Adipocyte (in vitro differentiated cells): Measurements from ENCODE around the gene SLC26A8.
A peak's percentile ranks its signal among the peaks of the same experiment; 100 is the strongest.

Source experiments
- DNase-seq: peaks from one replicate; pipeline ENCODE4 v3.0.0-alpha.2; 2015; ENCODE audit warnings: low read depth
- H3K27me3 ChIP-seq: replicated peaks from 2 replicates; pipeline ENCODE4 v1.7.0; 2013; ENCODE audit warnings: mild to moderate bottlenecking, low read length, moderate library complexity; ENCODE audit not compliant: control insufficient read depth, insufficient read depth
- H3K36me3 ChIP-seq: 2 replicates; pipeline ENCODE4 v1.7.0; 2013; ENCODE audit warnings: low read length, mild to moderate bottlenecking, moderate library complexity; ENCODE audit not compliant: control insufficient read depth, insufficient read depth, severe bottlenecking
- H3K4me1 ChIP-seq: 2 replicates; pipeline ENCODE4 v1.7.0; 2013; ENCODE audit warnings: mild to moderate bottlenecking, low read length, moderate library complexity; ENCODE audit not compliant: control insufficient read depth, insufficient read depth
- H3K4me3 ChIP-seq: 2 replicates; pipeline ENCODE4 v1.7.0; 2013; ENCODE audit warnings: mild to moderate bottlenecking, low read length, moderate library complexity
- H3K9ac ChIP-seq: 2 replicates; pipeline ENCODE4 v1.7.0; 2013; ENCODE audit warnings: mild to moderate bottlenecking, low read length, moderate library complexity
- H3K9me3 ChIP-seq: 2 replicates; pipeline ENCODE4 v1.7.0; 2013; ENCODE audit warnings: mild to moderate bottlenecking, low read length, moderate library complexity; ENCODE audit not compliant: control insufficient read depth

Gene SLC26A8

DNA sequence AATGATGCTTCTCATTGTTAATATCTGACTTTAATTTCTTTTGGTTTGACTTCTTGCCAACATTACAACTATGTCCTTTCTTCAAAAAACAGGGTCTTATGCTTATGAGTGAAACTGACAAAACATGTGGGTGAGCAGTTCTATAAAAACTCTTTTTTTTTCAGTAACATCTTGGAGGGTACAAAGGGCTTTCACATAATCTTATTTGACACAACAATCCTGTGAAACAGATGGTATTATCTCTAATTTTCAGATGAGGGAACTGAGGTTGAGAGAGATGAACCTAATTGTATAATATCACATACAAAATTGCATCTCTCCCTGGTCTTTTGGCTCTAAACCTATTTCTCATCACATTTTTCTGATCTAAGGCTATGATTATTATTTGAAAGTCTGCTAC lies 41.5 kb upstream of the SLC26A8 start:
- no peaks in the 10 kb centered on the region for H3K9me3 ChIP-seq
- no peaks in the 10 kb centered on the region for H3K27me3 ChIP-seq
- peaks cover 56% of the 10 kb centered on the region for H3K4me1 ChIP-seq
- no peak for DNase-seq
- peaks cover 13% of the 10 kb centered on the region for H3K36me3 ChIP-seq
- no peak overlapping the region for H3K9ac ChIP-seq
- peak overlapping the region; percentile 42 for H3K4me3 ChIP-seq

DNA sequence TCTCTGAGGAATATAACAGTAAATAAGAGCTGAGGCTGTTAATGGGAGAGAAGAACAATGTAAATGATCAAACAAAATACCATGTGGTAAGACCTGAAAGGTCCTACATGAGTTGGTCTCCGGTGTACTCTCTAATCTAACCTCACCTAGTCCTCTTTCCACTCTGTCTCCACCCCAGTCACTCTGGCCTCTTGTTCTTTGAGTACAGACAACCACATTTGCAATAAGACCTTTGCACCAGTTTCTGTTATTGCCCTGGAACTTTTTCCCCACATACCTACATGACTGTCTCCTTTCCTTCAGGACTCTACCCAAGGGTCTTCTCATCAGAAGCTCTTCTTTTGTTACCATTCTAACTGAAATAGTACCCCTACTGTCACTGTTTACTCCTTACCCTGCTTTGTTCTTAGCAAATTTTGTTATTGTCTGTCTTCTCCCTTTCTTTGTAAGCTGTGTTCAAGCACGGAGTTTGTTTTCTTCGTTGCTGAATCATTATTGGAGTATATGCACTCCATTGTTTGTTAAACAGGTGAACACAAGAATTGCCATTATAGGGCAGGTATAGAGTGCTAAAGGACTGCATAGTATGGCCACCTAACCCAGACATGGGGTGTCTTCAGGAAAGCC lies 40.4 kb upstream of the SLC26A8 start:
- Histone ChIP-seq H3K9ac (peak overlapping the region; percentile 21), H3K27me3 (no peaks in the 10 kb centered on the region), H3K4me3 (peak overlapping the region; percentile 56), H3K4me1 (peaks cover 56% of the 10 kb centered on the region), H3K36me3 (peaks cover 23% of the 10 kb centered on the region), H3K9me3 (no peaks in the 10 kb centered on the region)
- no peak for DNase-seq

DNA sequence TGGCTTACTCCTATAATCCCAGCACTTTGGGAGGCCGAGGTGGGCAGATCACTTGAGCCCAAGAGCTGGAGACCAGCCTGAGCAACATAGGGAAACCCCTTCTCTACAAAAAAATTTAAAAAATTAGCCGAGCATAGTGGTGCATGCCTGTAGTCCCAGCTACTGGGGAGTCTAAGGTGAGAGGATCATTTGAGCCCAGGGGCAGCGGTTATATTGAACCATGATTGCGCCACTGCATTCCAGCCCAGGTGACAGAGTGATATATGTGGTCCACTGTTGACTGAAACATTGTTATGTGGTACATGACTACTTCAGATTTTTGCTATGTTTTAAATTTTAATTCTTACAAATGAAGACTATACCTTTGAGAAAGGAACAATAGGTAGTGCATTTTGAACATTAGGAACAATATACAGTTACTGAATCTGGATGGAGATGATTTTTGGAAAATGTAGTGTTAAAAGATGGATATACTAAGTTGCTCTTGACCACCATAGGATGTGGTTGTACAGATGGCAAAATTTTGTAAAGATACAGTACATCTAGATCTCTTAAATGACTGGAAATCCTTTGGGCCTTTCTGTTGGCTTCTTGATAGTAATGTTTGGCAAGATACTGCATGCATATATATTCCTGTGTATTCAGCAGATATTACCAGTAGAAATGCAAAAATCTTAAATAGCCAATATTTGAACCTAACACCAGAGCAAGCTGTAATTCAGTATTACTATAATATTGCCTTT lies 39.0 kb upstream of the SLC26A8 start:
- Histone ChIP-seq H3K9ac (no peak overlapping the region), H3K27me3 (no peaks in the 10 kb centered on the region), H3K4me1 (peaks cover 48% of the 10 kb centered on the region), H3K36me3 (peaks cover 30% of the 10 kb centered on the region), H3K4me3 (no peak overlapping the region), H3K9me3 (no peaks in the 10 kb centered on the region)
- DNase-seq: no peak

DNA sequence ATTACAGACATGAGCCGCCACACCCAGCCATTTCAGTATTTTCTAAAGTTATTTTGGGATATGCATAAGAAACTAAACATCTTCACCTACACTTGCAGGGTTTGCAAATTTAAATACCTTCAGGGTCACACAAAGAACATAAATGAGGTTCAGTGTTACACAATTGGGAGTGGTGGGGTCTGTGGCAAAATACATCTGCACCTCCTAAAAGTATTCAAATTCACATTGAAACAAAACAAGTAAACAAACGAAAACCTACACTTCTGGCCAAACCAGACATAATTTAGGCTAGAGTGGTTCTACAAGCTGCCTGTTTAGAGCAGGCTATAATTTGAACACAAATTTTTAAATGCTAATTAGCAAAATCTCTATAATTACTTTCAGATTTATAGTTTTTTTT lies 37.8 kb upstream of the SLC26A8 start:
- Histone ChIP-seq H3K4me3 (no peak overlapping the region), H3K36me3 (peaks cover 30% of the 10 kb centered on the region), H3K9me3 (no peaks in the 10 kb centered on the region), H3K27me3 (no peaks in the 10 kb centered on the region), H3K9ac (no peak overlapping the region), H3K4me1 (peaks cover 35% of the 10 kb centered on the region)
- no peak for DNase-seq

DNA sequence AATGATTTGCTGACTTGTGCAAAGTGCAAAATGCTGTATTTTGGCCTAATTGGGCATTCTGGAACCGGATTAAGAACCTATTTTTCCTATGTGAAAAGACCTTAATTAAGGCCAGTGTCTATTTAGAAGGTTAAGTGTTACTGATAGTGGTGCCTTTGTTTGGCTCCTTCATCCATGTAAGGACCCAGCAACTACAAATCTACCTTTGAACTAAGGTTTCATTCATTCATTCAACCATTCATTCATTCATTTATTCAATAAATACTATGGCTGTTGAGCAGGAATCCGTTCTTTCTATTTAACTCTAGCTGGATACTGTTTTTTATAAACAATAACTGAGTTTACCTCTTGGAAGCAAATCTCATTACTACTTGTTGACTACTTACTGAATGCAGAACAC lies 36.8 kb upstream of the SLC26A8 start:
- Histone ChIP-seq H3K27me3 (no peaks in the 10 kb centered on the region), H3K4me3 (no peak overlapping the region), H3K4me1 (peaks cover 25% of the 10 kb centered on the region), H3K9ac (no peak overlapping the region), H3K9me3 (no peaks in the 10 kb centered on the region), H3K36me3 (peaks cover 30% of the 10 kb centered on the region)
- DNase-seq: no peak

DNA sequence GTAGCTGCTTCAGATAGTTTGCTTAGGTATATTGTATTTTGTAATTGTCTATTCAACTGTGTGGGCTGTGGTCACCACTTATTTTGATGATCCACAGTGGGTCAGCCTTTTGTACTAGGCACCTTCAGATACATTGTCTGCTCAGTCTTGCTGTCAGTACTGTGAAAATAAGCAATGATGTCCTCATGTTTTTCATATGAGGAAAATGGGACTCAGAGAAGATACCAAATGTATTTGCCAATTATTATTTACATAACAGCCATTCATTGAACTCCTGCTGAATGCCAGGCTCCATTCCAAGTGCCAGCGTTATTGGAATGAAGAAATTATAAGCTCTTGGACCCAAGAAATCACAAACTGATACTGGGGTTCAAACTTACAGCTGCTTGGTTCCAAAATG lies 31.7 kb upstream of the SLC26A8 start:
- Histone ChIP-seq H3K9me3 (no peaks in the 10 kb centered on the region), H3K4me1 (peaks cover 41% of the 10 kb centered on the region), H3K4me3 (no peak overlapping the region), H3K36me3 (peaks cover 39% of the 10 kb centered on the region), H3K27me3 (no peaks in the 10 kb centered on the region), H3K9ac (no peak overlapping the region)
- DNase-seq: no peak

DNA sequence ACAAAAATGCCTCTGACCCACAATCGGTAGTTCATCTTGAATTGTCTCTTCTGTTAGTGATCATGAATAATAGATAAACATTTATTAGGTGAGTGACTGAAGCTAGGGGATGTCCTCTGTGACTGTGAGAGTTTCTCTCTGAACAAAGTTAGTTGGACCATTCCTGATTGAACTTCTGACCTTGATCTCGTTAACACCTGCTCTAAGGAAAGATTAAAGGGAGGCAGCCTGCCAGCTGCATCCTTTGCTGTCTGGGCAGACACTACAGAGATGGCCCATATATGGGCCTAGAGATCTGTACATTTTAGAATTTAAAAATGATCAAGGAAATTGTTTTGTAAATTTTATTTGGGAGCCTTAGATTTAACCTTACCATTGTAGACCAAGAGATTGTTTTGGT lies 30.5 kb upstream of the SLC26A8 start:
- peaks cover 49% of the 10 kb centered on the region for H3K4me1 ChIP-seq

DNA sequence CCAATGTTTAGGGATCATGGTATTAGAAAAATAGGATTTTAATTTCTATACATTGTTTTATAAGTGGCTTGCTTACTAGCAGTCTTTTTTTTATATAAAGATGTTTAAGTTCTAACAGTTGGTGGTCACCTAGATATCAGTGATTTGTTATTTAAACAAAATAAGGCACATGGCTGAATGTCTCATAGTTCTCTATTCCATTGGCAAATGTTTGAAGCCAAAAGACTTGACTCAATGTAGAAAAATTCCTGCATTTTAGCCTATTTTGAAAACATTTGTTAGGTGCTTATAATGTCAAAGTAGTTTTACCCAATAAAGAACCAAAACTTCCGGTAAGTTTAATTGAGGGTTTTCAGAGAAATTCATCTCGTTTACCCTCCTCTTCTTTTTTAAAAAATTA lies 30.0 kb upstream of the SLC26A8 start:
- H3K9me3 ChIP-seq: no peaks in the 10 kb centered on the region
- no peak overlapping the region for H3K4me3 ChIP-seq
- DNase-seq: no peak
- H3K4me1 ChIP-seq: peaks cover 49% of the 10 kb centered on the region
- no peaks in the 10 kb centered on the region for H3K27me3 ChIP-seq
- no peak overlapping the region for H3K9ac ChIP-seq
- H3K36me3 ChIP-seq: peaks cover 21% of the 10 kb centered on the region

More for the DNA sequence above, 30.5 kb upstream of the SLC26A8 start:
- Histone ChIP-seq H3K36me3 (peaks cover 27% of the 10 kb centered on the region), H3K4me3 (no peak overlapping the region), H3K27me3 (no peaks in the 10 kb centered on the region), H3K9ac (no peak overlapping the region), H3K9me3 (no peaks in the 10 kb centered on the region)
- DNase-seq: no peak

DNA sequence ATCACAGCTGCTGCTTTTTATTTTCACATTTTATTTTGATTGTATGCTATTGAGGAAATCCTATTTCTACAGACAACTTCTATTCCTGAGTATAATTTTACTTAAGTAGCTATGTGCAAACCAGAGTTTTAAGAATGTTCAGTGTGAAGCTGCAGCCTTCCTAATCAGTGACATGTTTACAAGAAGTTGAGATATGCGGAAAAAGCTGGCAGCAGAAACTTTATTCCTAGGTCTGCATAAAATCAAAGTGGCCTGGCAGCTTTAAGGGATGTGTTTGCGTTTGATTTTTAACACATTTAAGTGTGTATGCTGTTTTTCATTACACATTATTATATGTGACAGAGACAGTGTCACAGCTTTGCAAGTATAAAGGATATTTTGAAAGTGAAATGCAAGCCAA lies 29.4 kb upstream of the SLC26A8 start:
- no peaks in the 10 kb centered on the region for H3K27me3 ChIP-seq
- H3K36me3 ChIP-seq: peaks cover 19% of the 10 kb centered on the region
- no peak for DNase-seq
- H3K4me1 ChIP-seq: peaks cover 49% of the 10 kb centered on the region
- H3K9ac ChIP-seq: no peak overlapping the region
- H3K4me3 ChIP-seq: no peak overlapping the region
- no peaks in the 10 kb centered on the region for H3K9me3 ChIP-seq

DNA sequence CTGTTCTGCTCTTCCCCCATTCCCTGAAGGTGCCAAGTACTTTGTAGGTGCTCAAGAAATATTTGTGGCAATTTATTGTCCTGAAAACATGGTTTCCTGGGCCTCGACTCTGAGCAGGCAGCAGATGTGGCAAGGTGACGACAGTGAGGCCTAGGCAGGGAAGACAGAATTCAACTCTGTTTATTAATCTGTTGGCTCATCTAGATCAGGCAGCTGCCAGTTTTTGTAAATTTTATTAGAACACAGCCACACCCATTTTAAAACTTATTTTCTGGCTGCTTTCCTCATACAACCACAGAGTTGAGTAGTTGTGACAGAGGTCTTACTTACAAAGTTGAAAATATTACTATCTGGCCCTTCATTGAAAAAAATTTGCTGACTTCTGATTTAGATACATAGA lies 27.7 kb upstream of the SLC26A8 start:
- Histone ChIP-seq H3K9ac (no peak overlapping the region), H3K36me3 (peaks cover 19% of the 10 kb centered on the region), H3K4me1 (peaks cover 49% of the 10 kb centered on the region), H3K27me3 (no peaks in the 10 kb centered on the region), H3K4me3 (peak overlapping the region; percentile 13), H3K9me3 (no peaks in the 10 kb centered on the region)
- no peak for DNase-seq

DNA sequence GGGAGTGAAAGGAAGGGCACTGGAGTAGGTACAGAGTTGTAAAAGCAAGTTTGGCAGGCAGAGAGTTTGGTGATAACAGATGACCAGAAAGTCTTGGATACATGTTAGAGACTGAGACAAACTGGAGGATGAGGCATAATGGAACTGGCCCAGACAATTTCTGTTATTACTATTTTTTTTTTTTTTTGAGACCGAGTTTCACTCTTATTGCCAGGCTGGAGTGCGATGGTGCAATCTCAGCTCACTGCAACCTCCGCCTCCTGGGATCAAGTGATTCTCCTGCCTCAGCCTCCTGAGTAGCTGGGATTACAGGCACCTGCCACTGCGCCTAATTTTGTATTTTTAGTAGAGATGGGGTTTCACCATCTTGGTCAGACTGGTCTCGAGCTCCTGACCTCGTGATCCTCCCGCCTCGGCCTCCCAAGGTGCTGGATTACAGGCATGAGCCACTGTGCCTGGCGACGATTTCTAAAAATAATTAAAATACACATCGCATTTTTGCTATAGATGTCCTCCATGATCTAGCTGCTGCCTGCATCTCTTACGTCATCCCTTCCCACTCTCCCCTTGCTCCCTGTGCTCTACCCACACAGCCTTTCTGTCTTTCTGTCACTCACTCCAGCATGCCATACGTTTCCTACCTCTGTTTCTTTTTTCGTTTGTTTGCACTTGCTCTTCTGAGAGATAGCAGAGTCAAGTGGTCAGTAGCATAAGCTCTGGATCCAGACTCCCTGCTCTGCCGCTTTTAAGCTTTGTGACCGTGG lies 26.7 kb upstream of the SLC26A8 start:
- peaks cover 48% of the 10 kb centered on the region for H3K4me1 ChIP-seq
- no peaks in the 10 kb centered on the region for H3K9me3 ChIP-seq
- H3K36me3 ChIP-seq: peaks cover 19% of the 10 kb centered on the region
- H3K4me3 ChIP-seq: no peak overlapping the region
- DNase-seq: no peak
- no peaks in the 10 kb centered on the region for H3K27me3 ChIP-seq
- no peak overlapping the region for H3K9ac ChIP-seq
